GM19452 (cell line): ENCODE measurements around the gene IFT22.
"Not testable (repeated sequence)": the region's sequence is repeated elsewhere in the genome, so short reads cannot be mapped to it uniquely, and the experiment has no call there.

Experiments
- ATAC-seq: cut with Tn5 transposase; IDR thresholded peaks from one replicate; pipeline ENCODE4 v1.9.1; 2021; ENCODE audit not compliant: unreplicated experiment

IFT22 gene

GRCh38 chr7:101315336-101315735, 6.3 kb downstream of the IFT22 start:
- no peak for ATAC-seq

GRCh38 chr7:101308245-101309085, 13.1 kb downstream of the IFT22 start:
- no peak for ATAC-seq

- ATAC-seq: no peak
Measured at GRCh38 chr7:101306307-101306706, 15.3 kb downstream of the IFT22 start.

- ATAC-seq: no peak
Measured at GRCh38 chr7:101303102-101303701, 18.4 kb downstream of the IFT22 start.

GRCh38 chr7:101302641-101303101, 18.9 kb downstream of the IFT22 start:
- ATAC-seq: no peak

- no peak for ATAC-seq
Measured at GRCh38 chr7:101300465-101301376, 20.9 kb downstream of the IFT22 start.

- no peak for ATAC-seq
Measured at GRCh38 chr7:101299511-101300464, 21.8 kb downstream of the IFT22 start.

- ATAC-seq: no peak
Measured at GRCh38 chr7:101294832-101295121, 26.8 kb downstream of the IFT22 start.

- ATAC-seq: no peak
Measured at GRCh38 chr7:101294039-101294831, 27.4 kb downstream of the IFT22 start.

GRCh38 chr7:101293069-101294021, 28.3 kb downstream of the IFT22 start:
- not testable (repeated sequence) for ATAC-seq

- ATAC-seq: not testable (repeated sequence)
Measured at GRCh38 chr7:101292566-101292965, 29.0 kb downstream of the IFT22 start.

GRCh38 chr7:101290186-101291037, 31.2 kb downstream of the IFT22 start:
- ATAC-seq: not testable (repeated sequence)

GRCh38 chr7:101289687-101290086, 31.9 kb downstream of the IFT22 start:
- not testable (repeated sequence) for ATAC-seq

GRCh38 chr7:101288439-101288838, 33.2 kb downstream of the IFT22 start:
- no peak for ATAC-seq

GRCh38 chr7:101287032-101287431, 34.6 kb downstream of the IFT22 start:
- no peak for ATAC-seq

GRCh38 chr7:101285880-101286279, 35.7 kb downstream of the IFT22 start:
- ATAC-seq: not testable (repeated sequence)

GRCh38 chr7:101285171-101285570, 36.4 kb downstream of the IFT22 start:
- ATAC-seq: no peak
